HepG2 (cell line): Measurements from ENCODE around the gene ZNF527. TPM values are rescaled to one million over a fixed set of nuclear protein-coding genes. Genes with fewer than 3 reads are reported as not detected.
A peak's percentile ranks its signal among the peaks of the same experiment; 100 is the strongest.

Experiments
- ATAC-seq: fragments of 200-7000 bp; cut with Tn5 transposase; 3 replicates; pipeline ENCODE4 v1.9.1; 2020; ENCODE audit warnings: mild to moderate bottlenecking, moderate library complexity
- BruUV-seq: library from RNA; stranded (reverse); fragments of 400-500 nt; replicated peaks from 2 replicates; lab custom pipeline; 2021; lab: Mats Ljungman, UMichigan
- CTCF ChIA-PET: fragments of 300-600 bp; formaldehyde crosslinking; extraction: SDS; loops from one replicate; lab custom pipeline; 2021; ENCODE audit warnings: low total read pairs, inconsistent platforms, low intra/inter-chr PET ratio; lab: Yijun Ruan, JAX
- POLR2A ChIA-PET: fragments of 350-600 bp; sonication (Branson Sonifier 250); formaldehyde crosslinking; loops from one replicate; lab custom pipeline; 2020; ENCODE audit warnings: antibody characterized with exemption, inconsistent platforms; lab: Yijun Ruan, JAX
- DNase-seq: peaks from one replicate; pipeline ENCODE4 v3.0.0-alpha.2; 2015; ENCODE audit warnings: low spot score
- FAIRE-seq: peaks from 3 replicates; lab custom pipeline; 2011; peaks lifted over from hg19 to GRCh38; lab: Jason Lieb, UNC
- H2AFZ ChIP-seq: one replicate; pipeline ENCODE4 v1.6.1; 2011; ENCODE audit warnings: low read length, inconsistent platforms
- H3K27ac ChIP-seq: fragments of 300-600 bp; 3 replicates; pipeline ENCODE4 v1.8.0; 2011; ENCODE audit warnings: mixed run types, mild to moderate bottlenecking, mixed read lengths, low read length, inconsistent platforms; ENCODE audit not compliant: insufficient read depth; ENCODE audit errors: extremely low read length
- H3K27me3 ChIP-seq, 2 experiments: fragments of 200-600 bp in 1 of 2; 2 replicates in 1 of 2; 3 replicates in 1 of 2; pipeline versions ENCODE4 v1.6.0 to v1.8.0; 2011; ENCODE audit warnings: low read length in 2 of 2, mild to moderate bottlenecking in 2 of 2, moderate library complexity in 2 of 2, inconsistent platforms in 1 of 2; ENCODE audit not compliant: insufficient read depth in 2 of 2, control insufficient read depth in 1 of 2
- H3K36me3 ChIP-seq, 2 experiments: fragments of 200-600 bp in 1 of 2; replicated peaks in 1 of 2; 2 replicates in 1 of 2; 3 replicates in 1 of 2; pipeline versions ENCODE4 v1.5.1 to v1.8.0; 2011; ENCODE audit warnings: low read length in 2 of 2, inconsistent platforms in 1 of 2; ENCODE audit not compliant: insufficient read depth in 2 of 2, control insufficient read depth in 1 of 2
- H3K4me1 ChIP-seq: 2 replicates; pipeline ENCODE4 v1.5.1; 2012; ENCODE audit warnings: low read length, inconsistent platforms; ENCODE audit not compliant: insufficient read depth
- H3K4me2 ChIP-seq: 2 replicates; pipeline ENCODE4 v1.6.0; 2011; ENCODE audit warnings: low read depth, low read length, inconsistent platforms
- H3K4me3 ChIP-seq, 3 experiments: fragments of 200-600 bp in 1 of 3; sonication (generic), shearing (Covaris generic) in 1 of 3; replicated peaks in 1 of 3; 2 replicates each; pipeline ENCODE4 v1.5.1; 2011 to 2016; ENCODE audit warnings: low read length in 3 of 3, inconsistent platforms in 2 of 3, low read depth in 2 of 3, mild to moderate bottlenecking in 2 of 3, control low read depth in 1 of 3, mixed read lengths in 1 of 3; ENCODE audit not compliant: insufficient read depth in 1 of 3
- H3K79me2 ChIP-seq: one replicate; pipeline ENCODE4 v1.6.1; 2011; ENCODE audit warnings: low read length, inconsistent platforms; ENCODE audit not compliant: insufficient read depth
- H3K9ac ChIP-seq: 2 replicates; pipeline ENCODE4 v1.6.0; 2011; ENCODE audit warnings: mild to moderate bottlenecking, low read depth, low read length, inconsistent platforms; ENCODE audit not compliant: insufficient read depth
- H3K9me3 ChIP-seq: 2 replicates; pipeline ENCODE4 v1.5.1; 2012; ENCODE audit warnings: mild to moderate bottlenecking, low read length
- H4K20me1 ChIP-seq: 2 replicates; pipeline ENCODE4 v1.6.0; 2011; ENCODE audit warnings: inconsistent platforms, mild to moderate bottlenecking, low read length, moderate library complexity; ENCODE audit not compliant: insufficient read depth
- CBX2 ChIP-seq, 2 experiments: fragments of 200-600 bp in 1 of 2; sonication (generic); formaldehyde crosslinking in 1 of 2; IDR thresholded peaks; 2 replicates each; pipeline versions ENCODE4 v1.7.0 to v1.8.1; 2018 to 2022; ENCODE audit warnings: low read depth in 2 of 2, low read length in 1 of 2, mild to moderate bottlenecking in 1 of 2, missing genetic modification reagents in 1 of 2
- KLF6 ChIP-seq: IDR thresholded peaks from 2 replicates; pipeline ENCODE4 v1.8.0; 2016; ENCODE audit warnings: missing biosample characterization, missing genetic modification reagents
- NRL ChIP-seq: sonication (generic); formaldehyde crosslinking; IDR thresholded peaks from 2 replicates; pipeline ENCODE4 v1.5.0; 2020; ENCODE audit warnings: missing genetic modification reagents, mild to moderate bottlenecking, moderate library complexity, borderline replicate concordance
- PITX1 ChIP-seq: sonication (generic); formaldehyde crosslinking; IDR thresholded peaks from 2 replicates; pipeline ENCODE4 v1.5.1; 2020; ENCODE audit warnings: mild to moderate bottlenecking, missing genetic modification reagents
- SMC3 ChIP-seq: IDR thresholded peaks from 2 replicates; pipeline ENCODE4 v1.6.1; 2011; ENCODE audit warnings: low read length, improper control_type of control experiment
- STAG1 ChIP-seq: sonication (generic); formaldehyde crosslinking; IDR thresholded peaks from 2 replicates; pipeline ENCODE4 v1.4.0; 2020; ENCODE audit warnings: missing genetic modification reagents
- TEAD3 ChIP-seq: optimal IDR thresholded peaks from 2 replicates; pipeline ENCODE3; 2016; ENCODE audit warnings: borderline replicate concordance
- THAP11 ChIP-seq: IDR thresholded peaks from 2 replicates; pipeline ENCODE4 v1.6.1; 2016; ENCODE audit warnings: missing biosample characterization, missing genetic modification reagents
- TMF1 ChIP-seq: sonication (generic); formaldehyde crosslinking; IDR thresholded peaks from 2 replicates; pipeline ENCODE4 v1.8.1; 2022; ENCODE audit warnings: low read depth, missing genetic modification reagents
- YY1 ChIP-seq: IDR thresholded peaks from 2 replicates; pipeline ENCODE4 v1.6.1; 2011; ENCODE audit warnings: low read length, low read depth, moderate library complexity, mild to moderate bottlenecking; ENCODE audit not compliant: insufficient read depth, insufficient replicate concordance
- ZFP36 ChIP-seq: fragments of 150-350 bp; IDR thresholded peaks from 2 replicates; pipeline ENCODE4 v1.6.1; 2018; ENCODE audit warnings: borderline replicate concordance, low read length, low read depth; ENCODE audit not compliant: partially characterized antibody
- ZNF251 ChIP-seq: sonication (generic); formaldehyde crosslinking; IDR thresholded peaks from 2 replicates; pipeline ENCODE4 v1.9.0; 2021; ENCODE audit warnings: mild to moderate bottlenecking, missing genetic modification reagents
- ZNF343 ChIP-seq: sonication (generic); formaldehyde crosslinking; IDR thresholded peaks from 2 replicates; pipeline ENCODE4 v1.4.0; 2020; ENCODE audit warnings: mild to moderate bottlenecking, missing genetic modification reagents
- ZNF549 ChIP-seq: sonication (generic); formaldehyde crosslinking; IDR thresholded peaks from 2 replicates; pipeline ENCODE4 v1.5.0; 2020; ENCODE audit warnings: missing genetic modification reagents
- ZNF562 ChIP-seq: sonication (generic); formaldehyde crosslinking; IDR thresholded peaks from 2 replicates; pipeline ENCODE4 v1.8.0; 2022; ENCODE audit warnings: missing genetic modification reagents, borderline replicate concordance
- WGBS: methylation state at CpG from one replicate; pipeline ENCODE4 v1.1.6; 2017; ENCODE audit warnings: low lambda C conversion rate; 5-methylcytosine and 5-hydroxymethylcytosine counted together
- in situ Hi-C: cut with HindIII; loops from 2 replicates; pipeline ENCODE4 v1.10.0; 2017; ENCODE audit warnings: low pct_unique_long_range_greater_than_20kb; ENCODE audit not compliant: extremely low pct_ligation_motif_present
- intact Hi-C: fragments of 100-400 bp; cut with micrococcal nuclease; formaldehyde crosslinking; loops from one replicate; pipeline ENCODE4 v1.10.0; 2022; ENCODE audit not compliant: unreplicated experiment
- polyA plus RNA-seq, 8 experiments: library from polyadenylated mRNA; depleted of rRNA in 3 of 8; stranded (reverse) in 7 of 8; unstranded in 1 of 8; fragments of >200 nt; fragmentation: Illumina TruSeq in 4 of 8; extraction: Trizol in 4 of 8; gene quantifications; 2 replicates each; pipeline versions ENCODE4 v1.2.1 to v1.2.3, GENCODE V29; 2011 to 2016; ENCODE audit warnings: low read depth in 4 of 8, missing spikeins in 1 of 8, mixed read lengths in 1 of 8; ENCODE audit not compliant: insufficient read depth in 1 of 8
- total RNA-seq, 5 experiments: library from RNA; depleted of rRNA; stranded (reverse); fragments of >200 nt; fragmentation: Illumina TruSeq; extraction: Trizol; gene quantifications; 2 replicates each; pipeline ENCODE4 v1.2.3, GENCODE V29; 2016; ENCODE audit warnings: low read depth in 1 of 5
- TF ChIP-seq, protein P1 (sequence below): sonication (generic); formaldehyde crosslinking; IDR thresholded peaks from 2 replicates; pipeline ENCODE4 v1.4.0; 2020; ENCODE audit warnings: missing genetic modification reagents, low read depth, mild to moderate bottlenecking, borderline replicate concordance
- TF ChIP-seq, protein P2 (sequence below): sonication (generic); formaldehyde crosslinking; IDR thresholded peaks from 2 replicates; pipeline ENCODE4 v1.4.0; 2020; ENCODE audit warnings: missing genetic modification reagents
- TF ChIP-seq, protein P3 (sequence below): sonication (generic); formaldehyde crosslinking; IDR thresholded peaks from 2 replicates; pipeline ENCODE4 v1.5.0; 2020; ENCODE audit warnings: mild to moderate bottlenecking, low read depth, missing genetic modification reagents, borderline replicate concordance
- TF ChIP-seq, protein P4 (sequence below): sonication (generic); formaldehyde crosslinking; IDR thresholded peaks from 2 replicates; pipeline ENCODE4 v1.5.0; 2020; ENCODE audit warnings: mild to moderate bottlenecking, missing genetic modification reagents, moderate library complexity

ZNF527 gene
- total and polyA plus RNA-seq, 2 of the 13 experiments (the other 11 are each of a cell fraction or from before 2014, with no cell fraction given), result 1.0 to 3.5 TPM

DNA sequence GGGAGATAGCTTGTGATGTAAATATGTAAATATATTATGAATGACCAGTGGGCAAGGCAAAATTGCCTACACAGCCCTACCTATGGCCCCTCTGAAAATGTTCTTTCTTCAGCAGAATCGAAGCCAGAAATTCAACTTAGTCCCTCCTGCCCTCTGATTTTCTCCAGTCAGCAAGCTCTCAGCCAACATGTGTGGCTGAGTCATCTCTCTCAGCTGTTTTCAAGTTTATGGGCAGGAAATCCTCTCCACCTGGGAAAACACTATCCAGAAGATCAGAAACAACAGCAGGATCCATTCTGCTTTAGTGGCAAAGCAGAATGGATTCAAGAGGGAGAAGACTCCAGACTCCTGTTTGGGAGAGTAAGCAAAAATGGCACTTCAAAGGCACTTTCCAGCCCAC lies 8.9 kb upstream of the ZNF527 start (continued):
- TF ChIP-seq, protein P1, sequence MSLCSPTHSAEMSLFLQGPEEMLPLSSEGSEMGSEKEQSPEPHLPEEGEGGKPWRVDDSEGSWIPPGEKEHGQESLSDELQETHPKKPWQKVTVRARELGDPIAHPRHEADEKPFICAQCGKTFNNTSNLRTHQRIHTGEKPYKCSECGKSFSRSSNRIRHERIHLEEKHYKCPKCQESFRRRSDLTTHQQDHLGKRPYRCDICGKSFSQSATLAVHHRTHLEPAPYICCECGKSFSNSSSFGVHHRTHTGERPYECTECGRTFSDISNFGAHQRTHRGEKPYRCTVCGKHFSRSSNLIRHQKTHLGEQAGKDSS (CRISPR knock-in tag), result no peak
- TF ChIP-seq ZFP36 (no peak), YY1 (no peak)

DNA sequence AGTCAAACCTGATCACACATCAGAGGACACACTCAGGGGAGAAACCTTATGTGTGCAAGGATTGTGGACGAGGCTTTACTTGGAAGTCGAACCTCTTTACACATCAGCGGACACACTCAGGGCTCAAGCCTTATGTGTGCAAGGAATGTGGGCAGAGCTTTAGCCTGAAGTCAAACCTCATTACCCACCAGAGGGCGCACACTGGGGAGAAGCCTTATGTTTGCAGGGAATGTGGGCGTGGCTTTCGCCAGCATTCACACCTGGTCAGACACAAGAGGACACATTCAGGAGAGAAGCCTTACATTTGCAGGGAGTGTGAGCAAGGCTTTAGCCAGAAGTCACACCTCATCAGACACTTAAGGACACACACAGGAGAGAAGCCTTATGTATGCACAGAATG lies 8.2 kb upstream of the ZNF527 start:
- H3K27ac ChIP-seq, result no peak overlapping the region
- no peaks in the 10 kb centered on the region for H3K79me2 ChIP-seq
- no peaks in the 10 kb centered on the region for H4K20me1 ChIP-seq
- no peak overlapping the region for H3K9ac ChIP-seq
- in situ Hi-C loops, result no loop called here
- no peak overlapping the region for H3K4me2 ChIP-seq
- POLR2A ChIA-PET, result no interaction called here
- ATAC-seq, result peak; percentile 62; the same call in 2 of the 3 replicates
- H3K36me3 ChIP-seq, result peaks cover 6 to 40% of the 10 kb centered on the region in 2 experiments
- BruUV-seq, result TSS peak; percentile 36
- CTCF ChIA-PET, result no interaction called here
- no peaks in the 10 kb centered on the region for H3K4me1 ChIP-seq
- 80% methylated on average over 1 of the region's 6 CpGs for WGBS
- intact Hi-C loops, result no loop called here
- H3K4me3 ChIP-seq, result no peak overlapping the region
- H3K27me3 ChIP-seq, result no peaks in the 10 kb centered on the region
- no peak for FAIRE-seq
- peaks cover 35% of the 10 kb centered on the region for H3K9me3 ChIP-seq
- DNase-seq, result peak; percentile 42
- H2AFZ ChIP-seq, result no peak overlapping the region
- peak; percentile 30 for TF ChIP-seq TEAD3 (CRISPR knock-in tag)
- TF ChIP-seq, protein P2, sequence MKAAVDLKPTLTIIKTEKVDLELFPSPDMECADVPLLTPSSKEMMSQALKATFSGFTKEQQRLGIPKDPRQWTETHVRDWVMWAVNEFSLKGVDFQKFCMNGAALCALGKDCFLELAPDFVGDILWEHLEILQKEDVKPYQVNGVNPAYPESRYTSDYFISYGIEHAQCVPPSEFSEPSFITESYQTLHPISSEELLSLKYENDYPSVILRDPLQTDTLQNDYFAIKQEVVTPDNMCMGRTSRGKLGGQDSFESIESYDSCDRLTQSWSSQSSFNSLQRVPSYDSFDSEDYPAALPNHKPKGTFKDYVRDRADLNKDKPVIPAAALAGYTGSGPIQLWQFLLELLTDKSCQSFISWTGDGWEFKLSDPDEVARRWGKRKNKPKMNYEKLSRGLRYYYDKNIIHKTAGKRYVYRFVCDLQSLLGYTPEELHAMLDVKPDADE (CRISPR knock-in tag), result no peak
- TF ChIP-seq THAP11 (CRISPR knock-in tag), result 0 out of 2 replicates have a peak, but pooled peaks have one; percentile 44
- TF ChIP-seq STAG1 (CRISPR knock-in tag), result 0 out of 2 replicates have a peak, but pooled peaks have one; percentile 3
- TF ChIP-seq, protein P3, sequence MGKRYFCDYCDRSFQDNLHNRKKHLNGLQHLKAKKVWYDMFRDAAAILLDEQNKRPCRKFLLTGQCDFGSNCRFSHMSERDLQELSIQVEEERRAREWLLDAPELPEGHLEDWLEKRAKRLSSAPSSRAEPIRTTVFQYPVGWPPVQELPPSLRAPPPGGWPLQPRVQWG (CRISPR knock-in tag), result no peak
- TF ChIP-seq ZNF251 (CRISPR knock-in tag), result no peak
- no peak for TF ChIP-seq TMF1 (CRISPR knock-in tag)
- TF ChIP-seq SMC3, result peak; percentile 32; the same call in 1 of the 2 replicates
- no peak for TF ChIP-seq KLF6 (CRISPR knock-in tag)
- TF ChIP-seq NRL (CRISPR knock-in tag), result no peak
- no peak for TF ChIP-seq PITX1
- no peak for TF ChIP-seq ZNF343
- TF ChIP-seq ZNF549 (CRISPR knock-in tag), result no peak
- no peak for TF ChIP-seq CBX2 (IDR thresholded peaks at IDR 0.05; ENCODE audit: low read depth, low read length)
- TF ChIP-seq CBX2 (CRISPR knock-in tag; IDR thresholded peaks at IDR 0.05; ENCODE audit: low read depth), result no peak
- TF ChIP-seq ZNF562 (CRISPR knock-in tag), result no peak
- TF ChIP-seq, protein P4, sequence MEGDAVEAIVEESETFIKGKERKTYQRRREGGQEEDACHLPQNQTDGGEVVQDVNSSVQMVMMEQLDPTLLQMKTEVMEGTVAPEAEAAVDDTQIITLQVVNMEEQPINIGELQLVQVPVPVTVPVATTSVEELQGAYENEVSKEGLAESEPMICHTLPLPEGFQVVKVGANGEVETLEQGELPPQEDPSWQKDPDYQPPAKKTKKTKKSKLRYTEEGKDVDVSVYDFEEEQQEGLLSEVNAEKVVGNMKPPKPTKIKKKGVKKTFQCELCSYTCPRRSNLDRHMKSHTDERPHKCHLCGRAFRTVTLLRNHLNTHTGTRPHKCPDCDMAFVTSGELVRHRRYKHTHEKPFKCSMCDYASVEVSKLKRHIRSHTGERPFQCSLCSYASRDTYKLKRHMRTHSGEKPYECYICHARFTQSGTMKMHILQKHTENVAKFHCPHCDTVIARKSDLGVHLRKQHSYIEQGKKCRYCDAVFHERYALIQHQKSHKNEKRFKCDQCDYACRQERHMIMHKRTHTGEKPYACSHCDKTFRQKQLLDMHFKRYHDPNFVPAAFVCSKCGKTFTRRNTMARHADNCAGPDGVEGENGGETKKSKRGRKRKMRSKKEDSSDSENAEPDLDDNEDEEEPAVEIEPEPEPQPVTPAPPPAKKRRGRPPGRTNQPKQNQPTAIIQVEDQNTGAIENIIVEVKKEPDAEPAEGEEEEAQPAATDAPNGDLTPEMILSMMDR (CRISPR knock-in tag), result peak; percentile 48
